Measurements from ENCODE around the gene RETREG3. TPM values are rescaled to one million over a fixed set of nuclear protein-coding genes. Genes with fewer than 3 reads are reported as not detected.
A peak's percentile ranks its signal among the peaks of the same experiment; 100 is the strongest.

The RETREG3 gene
- total and polyA plus RNA-seq, 3 experiments from 2014 or later, result 39.7 to 109 (median 40.3) TPM

DNA sequence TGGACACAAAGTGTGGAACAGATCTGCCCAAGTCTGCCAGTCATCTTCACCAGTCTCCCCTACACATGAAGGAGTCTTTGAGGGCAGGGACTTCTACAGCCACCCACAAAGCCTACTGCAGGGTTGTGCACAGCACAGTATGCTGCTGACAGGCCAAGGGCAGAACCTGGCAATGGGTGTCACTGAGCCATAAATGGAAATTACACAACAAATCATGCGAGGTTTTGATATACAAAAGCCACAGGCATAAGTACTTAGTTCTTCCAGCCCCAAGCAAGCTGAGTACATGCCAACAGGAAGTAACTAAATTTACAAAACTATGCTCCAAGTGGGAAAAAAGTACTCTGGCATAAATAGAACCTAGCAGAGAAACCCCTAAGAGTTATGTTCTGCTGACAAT, 23.8 kb downstream of the RETREG3 start:
- peaks cover 71% of the 10 kb centered on the region for H3K36me3 ChIP-seq (ENCODE audit: insufficient read depth, low read length)
- CTCF ChIA-PET, result interaction anchor here (2.4 kb wide), 1 partner anchor 7 kb away, joined by 7 read pairs; the partner anchor contains the start of gene PSMC3IP
- H3K4me1 ChIP-seq (ENCODE audit: insufficient read depth, low read length), result no peaks in the 10 kb centered on the region
- H3K9me3 ChIP-seq (ENCODE audit: low read length), result no peaks in the 10 kb centered on the region
- Mint-ChIP-seq H3K4me3 (no peak overlapping the region), H3K9me3 (no peaks in the 10 kb centered on the region), H3K4me1 (peaks cover 3 to 7% (median 6%) of the 10 kb centered on the region in 3 donors), H3K27me3 (no peaks in the 10 kb centered on the region), H3K27ac (peak overlapping the region in 1 of 8 donors; percentile 14), H3K36me3 (peaks cover 3 to 98% (median 15%) of the 10 kb centered on the region in 3 donors)
- no peak overlapping the region for H3K4me3 ChIP-seq (ENCODE audit: low read length)
- no peaks in the 10 kb centered on the region for H3K27me3 ChIP-seq (ENCODE audit: insufficient read depth, low read length, poor library complexity, severe bottlenecking)
- POLR2A ChIA-PET, result no interaction called here
- no peak for DNase-seq
- H3K27ac ChIP-seq (ENCODE audit: low read depth, low read length), result no peak overlapping the region

DNA sequence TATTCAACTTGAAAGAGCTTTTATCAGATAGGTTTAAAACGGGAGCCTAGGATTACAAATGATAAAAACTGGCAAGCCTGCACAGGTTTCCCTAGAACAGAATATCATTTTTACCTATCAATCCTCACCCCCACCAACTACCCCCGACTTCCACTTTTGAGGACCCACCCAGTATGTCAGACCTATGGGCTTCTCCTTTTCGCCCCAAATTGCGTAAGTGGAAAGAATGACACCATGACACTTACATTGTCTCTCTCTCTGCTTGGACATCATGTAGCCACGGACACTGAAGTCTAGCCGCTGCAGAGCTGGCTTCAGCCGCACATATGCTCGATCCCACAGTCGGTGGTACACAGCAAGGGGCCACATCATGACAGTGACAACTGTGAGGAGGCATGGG, 24.3 kb downstream of the RETREG3 start:
- H3K36me3 Mint-ChIP-seq, result peaks cover 3 to 98% (median 15%) of the 10 kb centered on the region in 3 donors
- no peaks in the 10 kb centered on the region for H3K27me3 Mint-ChIP-seq
- no peaks in the 10 kb centered on the region for H3K9me3 ChIP-seq (ENCODE audit: low read length)
- no peaks in the 10 kb centered on the region for H3K27me3 ChIP-seq (ENCODE audit: insufficient read depth, low read length, poor library complexity, severe bottlenecking)
- no peak for DNase-seq
- H3K27ac ChIP-seq (ENCODE audit: low read depth, low read length), result no peak overlapping the region
- CTCF ChIA-PET, result no interaction called here
- no peaks in the 10 kb centered on the region for H3K9me3 Mint-ChIP-seq
- H3K36me3 ChIP-seq (ENCODE audit: insufficient read depth, low read length), result peaks cover 76% of the 10 kb centered on the region
- H3K4me3 Mint-ChIP-seq, result no peak overlapping the region
- no peak overlapping the region for H3K4me3 ChIP-seq (ENCODE audit: low read length)
- peaks cover 1 to 7% (median 6%) of the 10 kb centered on the region in 3 donors for H3K4me1 Mint-ChIP-seq
- peak overlapping the region in 2 of 8 donors; percentile 4 to 66 for H3K27ac Mint-ChIP-seq
- H3K4me1 ChIP-seq (ENCODE audit: insufficient read depth, low read length), result no peaks in the 10 kb centered on the region
- POLR2A ChIA-PET, result no interaction called here

DNA sequence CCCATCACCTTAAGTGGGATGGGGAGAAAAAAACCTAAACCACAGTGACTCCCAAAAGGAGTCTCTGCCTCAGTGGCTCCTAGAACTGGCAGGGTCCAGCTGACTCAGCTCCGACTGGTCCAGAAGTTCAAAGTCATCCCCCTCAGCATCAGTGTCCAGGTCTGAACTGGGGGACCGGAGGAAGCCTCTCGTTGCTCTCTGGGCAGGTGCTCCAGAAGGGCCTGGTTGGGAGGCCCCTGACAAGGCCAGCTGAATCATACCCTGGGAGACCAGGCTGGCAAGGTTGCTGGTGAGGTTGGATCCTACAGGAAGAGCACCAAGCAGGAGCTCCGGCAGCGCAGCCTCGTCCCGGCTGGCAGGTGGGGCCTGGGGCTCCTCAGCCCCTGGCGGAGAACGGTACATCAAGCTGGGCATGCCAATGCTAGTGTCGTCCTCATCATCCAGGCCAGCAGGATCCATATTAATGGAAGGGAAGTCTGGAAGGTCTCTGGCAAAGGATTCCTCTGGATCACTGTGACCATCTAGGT, 27.4 kb downstream of the RETREG3 start:
- Histone ChIP-seq H3K4me3 (ENCODE audit: low read length) (no peak overlapping the region), H3K9me3 (ENCODE audit: low read length) (no peaks in the 10 kb centered on the region), H3K36me3 (ENCODE audit: insufficient read depth, low read length) (peaks cover 66% of the 10 kb centered on the region), H3K27ac (ENCODE audit: low read depth, low read length) (no peak overlapping the region), H3K27me3 (ENCODE audit: insufficient read depth, low read length, poor library complexity, severe bottlenecking) (no peaks in the 10 kb centered on the region), H3K4me1 (ENCODE audit: insufficient read depth, low read length) (peaks cover 10% of the 10 kb centered on the region)
- Mint-ChIP-seq H3K9me3 (no peaks in the 10 kb centered on the region), H3K27me3 (peaks cover 0 to 1% of the 10 kb centered on the region in 2 donors), H3K4me3 (peak overlapping the region in 1 of 7 donors; percentile 54), H3K27ac (peak overlapping the region in 1 of 8 donors; percentile 38), H3K4me1 (peaks cover 18 to 24% (median 20%) of the 10 kb centered on the region in 3 donors), H3K36me3 (peaks cover 3 to 78% (median 12%) of the 10 kb centered on the region in 3 donors)
- no peak for DNase-seq
- ChIA-PET CTCF (interaction anchor here (1.4 to 1.5 kb wide), 2 partner anchors 27 to 97 kb away, joined by 3 to 5 read pairs; no protein-coding TSS in a partner anchor), POLR2A (interaction anchor here (1.4 kb wide), 1 partner anchor 27 kb away, joined by 4 read pairs; no protein-coding TSS in a partner anchor)

DNA sequence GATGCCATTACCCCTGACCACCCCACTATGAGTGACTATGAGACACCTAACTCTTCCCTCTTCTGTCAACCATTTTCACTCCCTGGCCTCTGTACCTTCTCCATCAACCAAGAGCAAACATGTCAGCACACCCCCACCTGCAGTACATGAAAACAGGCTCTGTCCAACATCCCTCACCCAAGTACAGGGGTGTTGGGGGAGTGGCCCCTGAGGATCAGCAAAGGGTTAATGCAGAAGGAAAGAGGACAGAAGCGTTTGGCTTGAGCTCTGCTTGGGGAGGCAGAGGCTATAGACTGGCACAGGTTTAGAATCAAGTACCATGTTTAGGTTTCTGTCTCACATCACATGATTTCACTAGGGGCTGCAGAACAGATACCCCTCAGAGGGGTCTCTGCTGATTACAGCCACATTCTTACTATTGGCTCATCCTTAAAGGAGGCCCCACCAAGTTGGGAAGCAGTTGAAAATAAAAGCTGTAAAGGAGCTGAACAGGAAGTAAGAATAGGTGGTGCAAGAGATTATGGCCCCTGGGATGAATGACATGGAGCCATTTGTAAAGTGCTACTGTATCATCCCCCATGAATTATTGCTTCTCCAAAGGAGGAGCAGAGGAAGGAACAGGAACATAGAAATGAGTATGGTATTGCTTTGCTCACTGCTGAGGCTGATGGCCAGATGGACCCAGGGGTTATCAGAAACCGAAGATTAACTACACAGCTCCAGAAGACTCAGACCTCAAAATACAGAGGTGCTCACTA, 29.2 kb downstream of the RETREG3 start:
- POLR2A ChIA-PET, result interaction anchor here (0.6 kb wide), 2 partner anchors 20 to 184 kb away, joined by 3 read pairs; no protein-coding TSS in a partner anchor
- Histone ChIP-seq H3K36me3 (ENCODE audit: insufficient read depth, low read length) (peaks cover 54% of the 10 kb centered on the region), H3K27ac (ENCODE audit: low read depth, low read length) (no peak overlapping the region), H3K27me3 (ENCODE audit: insufficient read depth, low read length, poor library complexity, severe bottlenecking) (no peaks in the 10 kb centered on the region), H3K4me1 (ENCODE audit: insufficient read depth, low read length) (peaks cover 13% of the 10 kb centered on the region), H3K9me3 (ENCODE audit: low read length) (no peaks in the 10 kb centered on the region), H3K4me3 (ENCODE audit: low read length) (no peak overlapping the region)
- CTCF ChIA-PET, result interaction anchor here (0.7 to 5.5 kb wide), 4 partner anchors 26 to 418 kb away, joined by 3 to 44 read pairs (median 6); partner anchors contain the start of genes CCR10, PLEKHH3 and RPL27
- Mint-ChIP-seq H3K9me3 (no peaks in the 10 kb centered on the region), H3K4me1 (peaks cover 26 to 32% (median 30%) of the 10 kb centered on the region in 3 donors), H3K4me3 (peak overlapping the region in 6 of 7 donors; percentile 8 to 69 (median 38)), H3K36me3 (peaks cover 3 to 67% (median 10%) of the 10 kb centered on the region in 3 donors), H3K27me3 (peaks cover 0 to 1% of the 10 kb centered on the region in 2 donors), H3K27ac (peak overlapping the region in 6 of 8 donors; percentile 37 to 91 (median 74))
- no peak for DNase-seq

DNA sequence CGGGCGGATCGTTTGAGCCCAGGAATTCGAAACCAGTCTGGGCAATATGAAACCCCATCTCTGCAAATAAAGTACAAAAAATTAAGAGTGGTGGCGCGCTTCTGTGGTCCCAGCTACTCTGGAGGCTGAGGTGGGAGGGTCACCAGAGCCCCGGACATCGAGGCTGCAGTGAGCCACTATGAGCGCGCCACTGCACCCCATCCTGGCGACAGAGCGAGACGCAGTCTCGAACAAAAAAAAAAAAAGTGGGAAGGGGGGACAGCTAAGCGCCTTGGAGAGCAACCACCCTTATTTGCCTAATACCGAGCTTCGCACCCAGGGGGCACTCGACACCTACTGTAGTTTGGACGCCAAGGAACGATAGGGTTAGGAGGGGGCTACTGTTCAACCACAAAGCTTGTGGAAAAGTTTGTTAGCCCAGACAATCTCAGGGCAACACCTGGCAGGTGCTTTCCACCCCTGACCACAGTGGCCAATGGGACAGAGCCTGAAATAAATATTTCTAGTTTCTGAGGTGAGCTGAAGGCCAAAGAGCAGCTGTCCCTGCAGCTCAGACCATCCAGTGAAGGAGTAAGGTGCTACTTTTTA, 30.8 kb downstream of the RETREG3 start:
- peaks cover 3 to 61% (median 7%) of the 10 kb centered on the region in 3 donors for H3K36me3 Mint-ChIP-seq
- ChIA-PET CTCF (interaction anchor here (0.8 to 5.5 kb wide), 43 partner anchors 8 to 250 kb away, joined by 3 to 44 read pairs (median 5); partner anchors contain the start of genes BECN1, CCR10, COASY and MLX), POLR2A (interaction anchor here (0.6 to 2.6 kb wide), 9 partner anchors 8 to 612 kb away, joined by 3 to 12 read pairs (median 4); partner anchors contain the start of genes MLX, RETREG3 and TUBG1)

DNA sequence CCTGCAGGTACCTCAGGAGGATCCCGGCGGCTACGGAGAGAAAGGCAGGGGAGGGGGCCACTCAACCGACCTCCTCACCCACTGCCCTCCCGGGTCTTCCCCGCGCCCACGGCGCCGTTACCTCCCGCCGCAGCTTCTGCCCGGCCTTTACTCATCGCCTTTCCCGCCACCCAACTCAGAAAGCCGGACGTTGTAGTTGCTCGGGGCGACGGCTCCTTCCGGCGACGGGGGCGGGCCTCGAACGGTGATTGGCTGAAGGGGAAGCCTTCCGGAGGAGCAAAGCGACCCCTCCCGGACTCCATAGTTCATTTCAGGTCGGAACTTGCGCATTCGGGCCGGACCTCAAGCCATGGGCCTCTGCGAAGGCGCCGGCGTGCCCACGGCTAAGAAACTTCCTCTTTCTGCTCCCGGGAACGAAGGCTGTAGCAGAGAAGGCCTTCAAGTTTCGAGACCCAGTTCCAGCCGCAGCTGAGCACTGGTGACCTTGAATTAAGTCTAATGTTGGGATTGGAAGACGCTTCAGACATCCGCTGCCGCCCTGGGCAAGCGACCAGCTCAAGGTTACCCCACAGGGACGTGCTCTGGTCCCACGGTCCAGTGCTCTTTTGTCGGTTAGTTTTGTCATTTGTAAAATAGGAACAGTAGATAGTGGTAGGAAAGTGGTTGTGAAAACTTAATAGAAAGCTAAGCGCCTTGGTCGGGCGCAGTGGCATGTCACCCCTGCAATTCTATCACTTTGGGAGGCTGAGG, 31.5 kb downstream of the RETREG3 start, which contains the start of gene PSMC3IP:
Gene PSMC3IP (minus strand): TSS at position 198 of the 750 bp plus-strand sequence. CDS start 43 bp downstream, at position 155.
- peak within 1 kb of the TSS; percentile 89 to 99 (median 98) for H3K4me3 Mint-ChIP-seq
- peaks cover 0 to 61% (median 6%) of the 10 kb centered on the region in 3 donors for H3K36me3 Mint-ChIP-seq
- Histone ChIP-seq H3K4me1 (ENCODE audit: insufficient read depth, low read length) (peaks cover 13% of the 10 kb centered on the region), H3K27ac (ENCODE audit: low read depth, low read length) (peak within 1 kb of the TSS; percentile 85), H3K4me3 (ENCODE audit: low read length) (peak within 1 kb of the TSS; percentile 96), H3K9me3 (ENCODE audit: low read length) (no peaks in the 10 kb centered on the region), H3K27me3 (ENCODE audit: insufficient read depth, low read length, poor library complexity, severe bottlenecking) (no peaks in the 10 kb centered on the region), H3K36me3 (ENCODE audit: insufficient read depth, low read length) (peaks cover 50% of the 10 kb centered on the region)
- H3K4me1 Mint-ChIP-seq, result peaks cover 30 to 34% (median 31%) of the 10 kb centered on the region in 3 donors
- H3K9me3 Mint-ChIP-seq, result no peaks in the 10 kb centered on the region
- peak; percentile 82 to 93 (median 89) for DNase-seq
- H3K27me3 Mint-ChIP-seq, result peaks cover 0 to 1% of the 10 kb centered on the region in 2 donors
- H3K27ac Mint-ChIP-seq, result peak within 1 kb of the TSS; percentile 74 to 99 (median 97)
- ChIA-PET POLR2A (interaction anchor here (0.6 to 2.6 kb wide), 9 partner anchors 9 to 612 kb away, joined by 3 to 12 read pairs (median 4); partner anchors contain the start of genes MLX, NAGLU, RETREG3 and TUBG1), CTCF (interaction anchor here (0.7 to 5.5 kb wide), 46 partner anchors 8 to 264 kb away, joined by 3 to 44 read pairs (median 5); partner anchors contain the start of genes BECN1, CCR10, COASY and MLX)

More for the DNA sequence above, 30.8 kb downstream of the RETREG3 start:
- H3K4me1 ChIP-seq (ENCODE audit: insufficient read depth, low read length), result peaks cover 13% of the 10 kb centered on the region
- Mint-ChIP-seq H3K4me1 (peaks cover 29 to 32% (median 30%) of the 10 kb centered on the region in 3 donors), H3K27me3 (peaks cover 0 to 1% of the 10 kb centered on the region in 2 donors), H3K4me3 (peak overlapping the region; percentile 89 to 99 (median 98)), H3K9me3 (no peaks in the 10 kb centered on the region), H3K27ac (peak overlapping the region; percentile 74 to 99 (median 97))
- no peaks in the 10 kb centered on the region for H3K9me3 ChIP-seq (ENCODE audit: low read length)
- peak overlapping the region; percentile 96 for H3K4me3 ChIP-seq (ENCODE audit: low read length)
- no peaks in the 10 kb centered on the region for H3K27me3 ChIP-seq (ENCODE audit: insufficient read depth, low read length, poor library complexity, severe bottlenecking)
- peak; percentile 40 to 76 (median 55) for DNase-seq
- peak overlapping the region; percentile 85 for H3K27ac ChIP-seq (ENCODE audit: low read depth, low read length)
- H3K36me3 ChIP-seq (ENCODE audit: insufficient read depth, low read length), result peaks cover 50% of the 10 kb centered on the region
